Parathyroid adenoma (tissue), 2 donors: Measurements from ENCODE around the gene CCSER1.

Experiments
- H2AFZ ChIP-seq: fragments of 300-600 bp; sonication (generic); one replicate; pipeline ENCODE4 v1.7.0; 2017; ENCODE audit warnings: antibody characterized with exemption, mild to moderate bottlenecking
- H3K27ac ChIP-seq: fragments of 300-600 bp; sonication (generic); one replicate; pipeline ENCODE4 v1.7.0; 2017
- H3K27me3 ChIP-seq: fragments of 300-600 bp; sonication (generic); one replicate; pipeline ENCODE4 v1.7.0; 2017; ENCODE audit warnings: low read length; ENCODE audit not compliant: control insufficient read depth, insufficient read depth
- H3K36me3 ChIP-seq: fragments of 300-600 bp; sonication (generic); one replicate; pipeline ENCODE4 v1.7.0; 2017; ENCODE audit warnings: low read length; ENCODE audit not compliant: control insufficient read depth, insufficient read depth
- H3K4me1 ChIP-seq: fragments of 300-600 bp; sonication (generic); one replicate; pipeline ENCODE4 v1.7.0; 2017; ENCODE audit warnings: control low read depth
- H3K4me2 ChIP-seq: fragments of 300-600 bp; sonication (generic); one replicate; pipeline ENCODE4 v1.7.0; 2017; ENCODE audit warnings: low read length
- H3K4me3 ChIP-seq: fragments of 300-600 bp; sonication (generic); one replicate; pipeline ENCODE4 v1.7.0; 2017; ENCODE audit warnings: low read depth, low read length
- H3K79me2 ChIP-seq: fragments of 300-600 bp; sonication (generic); one replicate; pipeline ENCODE4 v1.7.0; 2017; ENCODE audit warnings: control low read depth
- H3K9ac ChIP-seq: fragments of 300-600 bp; sonication (generic); one replicate; pipeline ENCODE4 v1.7.0; 2017; ENCODE audit warnings: mild to moderate bottlenecking
- H3K9me3 ChIP-seq: fragments of 300-600 bp; sonication (generic); one replicate; pipeline ENCODE4 v1.7.0; 2017; ENCODE audit warnings: low read length; ENCODE audit not compliant: control insufficient read depth
- TF ChIP-seq, protein P1 (sequence below): fragments of 300-600 bp; sonication (generic); IDR thresholded peaks from one replicate; pipeline ENCODE4 v1.7.0; 2017; ENCODE audit warnings: antibody characterized with exemption, mild to moderate bottlenecking
- donor health status: primary hyperparathyroidism.

The CCSER1 gene

DNA sequence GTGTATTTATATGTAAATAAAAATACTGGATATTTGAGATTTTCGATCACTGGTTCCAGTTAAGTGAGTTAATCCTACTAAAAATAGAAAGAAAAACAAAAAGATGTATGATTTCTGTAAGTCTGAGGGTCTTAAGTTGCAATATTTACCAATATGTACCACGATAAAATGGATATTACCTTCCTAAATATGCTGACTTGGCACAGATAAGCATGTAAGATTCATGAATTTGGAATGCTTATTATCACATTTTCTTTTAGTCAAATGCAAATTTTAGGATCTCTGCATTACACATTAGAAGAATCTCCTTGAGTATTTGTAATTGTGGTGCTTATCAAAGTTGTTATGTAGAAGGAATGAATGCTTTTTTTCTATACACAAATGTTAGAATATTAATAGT lies 1158.3 kb downstream of the CCSER1 start:
- no peak overlapping the region for H3K9ac ChIP-seq
- no peaks in the 10 kb centered on the region for H3K27me3 ChIP-seq
- no peaks in the 10 kb centered on the region for H3K79me2 ChIP-seq
- H2AFZ ChIP-seq: no peak overlapping the region
- H3K9me3 ChIP-seq: no peaks in the 10 kb centered on the region
- no peaks in the 10 kb centered on the region for H3K4me1 ChIP-seq
- no peaks in the 10 kb centered on the region for H3K36me3 ChIP-seq
- no peak overlapping the region for H3K4me3 ChIP-seq
- no peak overlapping the region for H3K27ac ChIP-seq
- TF ChIP-seq, protein P1, sequence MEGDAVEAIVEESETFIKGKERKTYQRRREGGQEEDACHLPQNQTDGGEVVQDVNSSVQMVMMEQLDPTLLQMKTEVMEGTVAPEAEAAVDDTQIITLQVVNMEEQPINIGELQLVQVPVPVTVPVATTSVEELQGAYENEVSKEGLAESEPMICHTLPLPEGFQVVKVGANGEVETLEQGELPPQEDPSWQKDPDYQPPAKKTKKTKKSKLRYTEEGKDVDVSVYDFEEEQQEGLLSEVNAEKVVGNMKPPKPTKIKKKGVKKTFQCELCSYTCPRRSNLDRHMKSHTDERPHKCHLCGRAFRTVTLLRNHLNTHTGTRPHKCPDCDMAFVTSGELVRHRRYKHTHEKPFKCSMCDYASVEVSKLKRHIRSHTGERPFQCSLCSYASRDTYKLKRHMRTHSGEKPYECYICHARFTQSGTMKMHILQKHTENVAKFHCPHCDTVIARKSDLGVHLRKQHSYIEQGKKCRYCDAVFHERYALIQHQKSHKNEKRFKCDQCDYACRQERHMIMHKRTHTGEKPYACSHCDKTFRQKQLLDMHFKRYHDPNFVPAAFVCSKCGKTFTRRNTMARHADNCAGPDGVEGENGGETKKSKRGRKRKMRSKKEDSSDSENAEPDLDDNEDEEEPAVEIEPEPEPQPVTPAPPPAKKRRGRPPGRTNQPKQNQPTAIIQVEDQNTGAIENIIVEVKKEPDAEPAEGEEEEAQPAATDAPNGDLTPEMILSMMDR: no peak
- H3K4me2 ChIP-seq: no peak overlapping the region

DNA sequence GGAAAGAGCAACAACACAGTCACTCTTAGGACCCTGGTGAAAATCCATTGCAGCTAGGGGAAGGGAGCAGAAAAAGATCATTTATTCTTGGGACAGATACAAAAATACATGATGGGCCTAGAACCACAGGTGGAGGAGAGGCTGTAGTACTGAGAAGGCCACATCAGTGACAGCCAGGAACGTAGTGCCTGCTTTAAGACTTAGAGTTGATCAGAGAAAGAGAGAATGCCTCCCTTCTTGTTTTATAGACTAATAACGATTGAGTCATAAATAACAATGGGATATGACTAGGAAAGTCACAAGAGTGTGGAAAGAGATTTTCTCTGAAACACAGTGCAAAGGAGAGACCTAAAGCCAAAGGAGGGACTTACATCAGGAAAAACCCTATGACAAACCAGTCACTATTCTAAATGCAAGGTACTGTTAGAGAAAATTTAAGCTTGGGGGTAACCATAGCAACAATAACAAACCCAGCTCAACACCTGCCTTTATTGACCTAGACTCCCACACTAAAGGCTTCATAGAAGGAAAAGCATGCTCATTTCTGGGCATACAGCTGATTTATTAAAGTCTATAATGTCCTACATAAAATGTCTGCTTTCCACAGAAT lies 1161.6 kb downstream of the CCSER1 start:
- no peaks in the 10 kb centered on the region for H3K27me3 ChIP-seq
- H3K9ac ChIP-seq: no peak overlapping the region
- H3K36me3 ChIP-seq: no peaks in the 10 kb centered on the region
- no peaks in the 10 kb centered on the region for H3K4me1 ChIP-seq
- no peaks in the 10 kb centered on the region for H3K9me3 ChIP-seq
- no peaks in the 10 kb centered on the region for H3K79me2 ChIP-seq
- H3K4me3 ChIP-seq: no peak overlapping the region
- no peak overlapping the region for H3K4me2 ChIP-seq
- no peak overlapping the region for H2AFZ ChIP-seq
- H3K27ac ChIP-seq: no peak overlapping the region
- TF ChIP-seq, protein P1: no peak

- Histone ChIP-seq H3K4me2 (no peak overlapping the region), H3K27ac (no peak overlapping the region), H3K4me1 (no peaks in the 10 kb centered on the region), H3K79me2 (no peaks in the 10 kb centered on the region), H3K9me3 (no peaks in the 10 kb centered on the region), H3K9ac (no peak overlapping the region), H3K36me3 (no peaks in the 10 kb centered on the region), H2AFZ (no peak overlapping the region), H3K4me3 (no peak overlapping the region), H3K27me3 (no peaks in the 10 kb centered on the region)
- TF ChIP-seq, protein P1: no peak
Measured at GRCh38 chr4:91298156-91298700, 1171.0 kb downstream of the CCSER1 start.

GRCh38 chr4:91298824-91299223 lies 1171.6 kb downstream of the CCSER1 start:
- H3K4me2 ChIP-seq: no peak overlapping the region
- no peak overlapping the region for H3K4me3 ChIP-seq
- H3K4me1 ChIP-seq: no peaks in the 10 kb centered on the region
- H3K27me3 ChIP-seq: no peaks in the 10 kb centered on the region
- TF ChIP-seq, protein P1: no peak
- no peaks in the 10 kb centered on the region for H3K9me3 ChIP-seq
- H3K36me3 ChIP-seq: no peaks in the 10 kb centered on the region
- no peak overlapping the region for H3K27ac ChIP-seq
- H3K79me2 ChIP-seq: no peaks in the 10 kb centered on the region
- no peak overlapping the region for H2AFZ ChIP-seq
- no peak overlapping the region for H3K9ac ChIP-seq

DNA sequence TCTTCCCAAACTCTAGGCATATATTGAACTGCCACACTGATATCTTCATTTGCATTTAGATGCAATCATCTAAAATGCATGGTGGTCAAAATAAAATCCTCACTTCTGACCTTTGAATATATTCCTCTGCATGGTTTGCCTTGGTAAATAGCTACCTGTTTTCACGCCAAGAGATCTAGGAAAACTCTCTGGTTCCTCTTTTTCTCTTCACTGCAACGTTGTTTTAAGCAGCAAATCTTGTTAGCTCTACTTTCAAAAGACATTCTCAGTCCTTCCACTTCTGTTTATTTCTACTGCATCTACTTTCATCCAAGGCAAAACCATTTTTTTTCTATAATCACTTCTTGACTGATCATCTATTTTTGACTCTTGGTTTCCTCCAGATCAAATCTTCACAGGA lies 1174.9 kb downstream of the CCSER1 start:
- H3K9ac ChIP-seq: no peak overlapping the region

More for the DNA sequence above, 1174.9 kb downstream of the CCSER1 start:
- no peak overlapping the region for H2AFZ ChIP-seq
- H3K27me3 ChIP-seq: no peaks in the 10 kb centered on the region
- no peak overlapping the region for H3K4me3 ChIP-seq
- H3K27ac ChIP-seq: no peak overlapping the region
- no peaks in the 10 kb centered on the region for H3K36me3 ChIP-seq
- H3K79me2 ChIP-seq: no peaks in the 10 kb centered on the region
- H3K4me2 ChIP-seq: no peak overlapping the region
- no peaks in the 10 kb centered on the region for H3K9me3 ChIP-seq
- TF ChIP-seq, protein P1: no peak
- H3K4me1 ChIP-seq: no peaks in the 10 kb centered on the region
